CD8-positive, alpha-beta memory T cell (primary cell): ENCODE data around the gene MOB2. TPM values are rescaled to one million over a fixed set of nuclear protein-coding genes. Genes with fewer than 3 reads are reported as not detected.

ENCODE experiments used
- CTCF ChIA-PET: fragments of 350-600 bp; sonication (Branson Sonifier 250); formaldehyde crosslinking; loops from one replicate; lab custom pipeline; 2021; ENCODE audit warnings: antibody characterized with exemption; lab: Charles Lee
- POLR2A ChIA-PET: fragments of 350-600 bp; sonication (Branson Sonifier 250); formaldehyde crosslinking; loops from one replicate; lab custom pipeline; 2021; ENCODE audit warnings: antibody characterized with exemption; lab: Charles Lee
- DNase-seq, 5 donors: peaks; one replicate each; pipeline versions ENCODE4 v3.0.0 to v3.0.0-alpha.2; 2020 to 2022; ENCODE audit warnings: mixed read lengths in 1 of 5
- H3K27ac ChIP-seq: one replicate; pipeline ENCODE4 v1.7.0; 2013; ENCODE audit warnings: low read depth, mild to moderate bottlenecking, low read length, moderate library complexity
- H3K27me3 ChIP-seq: 2 replicates; pipeline ENCODE4 v1.7.0; 2013; ENCODE audit warnings: low read length, mild to moderate bottlenecking; ENCODE audit not compliant: insufficient read depth, poor library complexity, severe bottlenecking
- H3K36me3 ChIP-seq: 2 replicates; pipeline ENCODE4 v1.7.0; 2013; ENCODE audit warnings: mild to moderate bottlenecking, low read length, moderate library complexity; ENCODE audit not compliant: insufficient read depth
- H3K4me1 ChIP-seq: 2 replicates; pipeline ENCODE4 v1.7.0; 2013; ENCODE audit warnings: mild to moderate bottlenecking, low read length, moderate library complexity; ENCODE audit not compliant: insufficient read depth
- H3K4me3 ChIP-seq: 2 replicates; pipeline ENCODE4 v1.7.0; 2013; ENCODE audit warnings: mild to moderate bottlenecking, low read length
- H3K9me3 ChIP-seq: 2 replicates; pipeline ENCODE4 v1.7.0; 2013; ENCODE audit warnings: mild to moderate bottlenecking, low read length
- H3K27ac Mint-ChIP-seq, 8 donors: one replicate each; pipeline ENCODE4 v1.8.0; 2020 to 2021; ENCODE audit warnings: mixed read lengths in 8 of 8, mild to moderate bottlenecking in 6 of 8, inconsistent platforms in 3 of 8, moderate library complexity in 3 of 8
- H3K27me3 Mint-ChIP-seq, 2 donors: one replicate each; pipeline ENCODE4 v1.8.0; 2020 to 2021; ENCODE audit warnings: mixed read lengths in 2 of 2, mild to moderate bottlenecking in 1 of 2, moderate library complexity in 1 of 2
- H3K36me3 Mint-ChIP-seq, 3 donors: one replicate each; pipeline ENCODE4 v1.8.0; 2020 to 2021; ENCODE audit warnings: mixed read lengths in 3 of 3, inconsistent platforms in 1 of 3, mild to moderate bottlenecking in 1 of 3
- H3K4me1 Mint-ChIP-seq, 3 donors: one replicate each; pipeline ENCODE4 v1.8.0; 2020 to 2021; ENCODE audit warnings: mixed read lengths in 3 of 3, inconsistent platforms in 1 of 3, mild to moderate bottlenecking in 1 of 3
- H3K4me3 Mint-ChIP-seq, 7 donors: one replicate each; pipeline ENCODE4 v1.8.0; 2020 to 2021; ENCODE audit warnings: mixed read lengths in 7 of 7, mild to moderate bottlenecking in 6 of 7, moderate library complexity in 4 of 7, inconsistent platforms in 2 of 7
- H3K9me3 Mint-ChIP-seq, 5 donors: one replicate each; pipeline ENCODE4 v1.8.0; 2020 to 2022; ENCODE audit warnings: mixed read lengths in 5 of 5, mild to moderate bottlenecking in 3 of 5, moderate library complexity in 2 of 5, inconsistent platforms in 1 of 5
- polyA plus RNA-seq: library from polyadenylated mRNA; unstranded; fragments of 300-500 nt; fragmentation: Illumina TruSeq; gene quantifications from one replicate; pipeline ENCODE4 v1.2.3, GENCODE V29; 2021
- total RNA-seq, 2 experiments: library from RNA; stranded (reverse); gene quantifications; one replicate each; pipeline ENCODE4 v1.2.3, GENCODE V29; 2021

The MOB2 gene
- total and polyA plus RNA-seq, 3 experiments from 2014 or later, result 26.6 to 67.4 (median 28.7) TPM

GRCh38 chr11:1480555-1481482 is 5.8 kb downstream of the MOB2 start:
- Histone ChIP-seq H3K36me3 (peaks cover 26% of the 10 kb centered on the region), H3K27me3 (no peaks in the 10 kb centered on the region), H3K27ac (no peak overlapping the region), H3K4me1 (no peaks in the 10 kb centered on the region), H3K4me3 (no peak overlapping the region), H3K9me3 (no peaks in the 10 kb centered on the region)
- peak in 1 of 5 donors; percentile 43 for DNase-seq
- Mint-ChIP-seq H3K4me1 (peaks cover 9 to 20% (median 13%) of the 10 kb centered on the region in 3 donors), H3K9me3 (no peaks in the 10 kb centered on the region), H3K36me3 (peaks cover 0 to 72% (median 2%) of the 10 kb centered on the region in 3 donors), H3K4me3 (no peak overlapping the region), H3K27me3 (no peaks in the 10 kb centered on the region), H3K27ac (no peak overlapping the region)
- ChIA-PET CTCF (interaction anchor here (0.6 kb wide), 1 partner anchor 1392 kb away, joined by 3 read pairs; no protein-coding TSS in a partner anchor), POLR2A (no interaction called here)

GRCh38 chr11:1480191-1480554 is 6.4 kb downstream of the MOB2 start:
- no peak overlapping the region for H3K4me3 ChIP-seq
- POLR2A ChIA-PET, result no interaction called here
- H3K36me3 Mint-ChIP-seq, result peaks cover 0 to 75% (median 5%) of the 10 kb centered on the region in 3 donors
- H3K4me1 ChIP-seq, result no peaks in the 10 kb centered on the region
- no peak overlapping the region for H3K4me3 Mint-ChIP-seq
- no peaks in the 10 kb centered on the region for H3K9me3 ChIP-seq
- no peaks in the 10 kb centered on the region for H3K9me3 Mint-ChIP-seq
- no peaks in the 10 kb centered on the region for H3K27me3 Mint-ChIP-seq
- CTCF ChIA-PET, result interaction anchor here (0.6 kb wide), 1 partner anchor 1393 kb away, joined by 3 read pairs; no protein-coding TSS in a partner anchor
- no peak for DNase-seq
- H3K27me3 ChIP-seq, result no peaks in the 10 kb centered on the region
- peaks cover 33% of the 10 kb centered on the region for H3K36me3 ChIP-seq
- H3K27ac Mint-ChIP-seq, result peak overlapping the region in 1 of 8 donors; percentile 51
- H3K27ac ChIP-seq, result no peak overlapping the region
- peaks cover 6 to 13% (median 9%) of the 10 kb centered on the region in 3 donors for H3K4me1 Mint-ChIP-seq

- no peak overlapping the region for H3K27ac ChIP-seq
- no peaks in the 10 kb centered on the region for H3K27me3 Mint-ChIP-seq
- peaks cover 34% of the 10 kb centered on the region for H3K36me3 ChIP-seq
- no peaks in the 10 kb centered on the region for H3K9me3 Mint-ChIP-seq
- CTCF ChIA-PET, result interaction anchor here (0.6 kb wide), 1 partner anchor 1393 kb away, joined by 3 read pairs; no protein-coding TSS in a partner anchor
- no peak overlapping the region for H3K27ac Mint-ChIP-seq
- peaks cover 4 to 8% (median 5%) of the 10 kb centered on the region in 3 donors for H3K4me1 Mint-ChIP-seq
- POLR2A ChIA-PET, result no interaction called here
- no peaks in the 10 kb centered on the region for H3K27me3 ChIP-seq
- H3K4me3 Mint-ChIP-seq, result no peak overlapping the region
- H3K9me3 ChIP-seq, result no peaks in the 10 kb centered on the region
- H3K36me3 Mint-ChIP-seq, result peaks cover 0 to 74% (median 7%) of the 10 kb centered on the region in 3 donors
- H3K4me1 ChIP-seq, result no peaks in the 10 kb centered on the region
- no peak overlapping the region for H3K4me3 ChIP-seq
- DNase-seq, result peak in 1 of 5 donors; percentile 36
Observed at GRCh38 chr11:1479678-1480118, 6.9 kb downstream of the MOB2 start.

- Histone ChIP-seq H3K27me3 (no peaks in the 10 kb centered on the region), H3K4me3 (no peak overlapping the region), H3K27ac (no peak overlapping the region), H3K9me3 (no peaks in the 10 kb centered on the region), H3K4me1 (no peaks in the 10 kb centered on the region), H3K36me3 (peaks cover 37% of the 10 kb centered on the region)
- H3K4me1 Mint-ChIP-seq, result peaks cover 4 to 7% (median 5%) of the 10 kb centered on the region in 3 donors
- peak in 1 of 5 donors; percentile 35 for DNase-seq
- peaks cover 0 to 78% (median 9%) of the 10 kb centered on the region in 3 donors for H3K36me3 Mint-ChIP-seq
- no peaks in the 10 kb centered on the region for H3K9me3 Mint-ChIP-seq
- ChIA-PET CTCF (no interaction called here), POLR2A (no interaction called here)
- H3K4me3 Mint-ChIP-seq, result no peak overlapping the region
- H3K27ac Mint-ChIP-seq, result no peak overlapping the region
- no peaks in the 10 kb centered on the region for H3K27me3 Mint-ChIP-seq
Observed at GRCh38 chr11:1479006-1479677, 7.4 kb downstream of the MOB2 start.

GRCh38 chr11:1478544-1478943 is 8.0 kb downstream of the MOB2 start:
- H3K9me3 Mint-ChIP-seq, result no peaks in the 10 kb centered on the region
- H3K27me3 ChIP-seq, result no peaks in the 10 kb centered on the region
- no peaks in the 10 kb centered on the region for H3K27me3 Mint-ChIP-seq
- ChIA-PET CTCF (no interaction called here), POLR2A (no interaction called here)
- peaks cover 3% of the 10 kb centered on the region in 3 donors for H3K4me1 Mint-ChIP-seq
- no peak overlapping the region for H3K4me3 Mint-ChIP-seq
- H3K4me3 ChIP-seq, result no peak overlapping the region
- H3K36me3 Mint-ChIP-seq, result peaks cover 0 to 80% (median 11%) of the 10 kb centered on the region in 3 donors
- H3K4me1 ChIP-seq, result no peaks in the 10 kb centered on the region
- no peak overlapping the region for H3K27ac ChIP-seq
- H3K36me3 ChIP-seq, result peaks cover 37% of the 10 kb centered on the region
- peak overlapping the region in 1 of 8 donors; percentile 73 for H3K27ac Mint-ChIP-seq
- peak in 1 of 5 donors; percentile 18 for DNase-seq
- no peaks in the 10 kb centered on the region for H3K9me3 ChIP-seq

GRCh38 chr11:1478011-1478410 is 8.6 kb downstream of the MOB2 start:
- POLR2A ChIA-PET, result no interaction called here
- peaks cover 37% of the 10 kb centered on the region for H3K36me3 ChIP-seq

GRCh38 chr11:1476940-1477736 is 9.4 kb downstream of the MOB2 start:
- Mint-ChIP-seq H3K4me1 (peaks cover 0 to 2% (median 0%) of the 10 kb centered on the region in 3 donors), H3K9me3 (no peaks in the 10 kb centered on the region), H3K27me3 (no peaks in the 10 kb centered on the region), H3K27ac (peak overlapping the region in 1 of 8 donors; percentile 36), H3K4me3 (no peak overlapping the region), H3K36me3 (peaks cover 0 to 84% (median 11%) of the 10 kb centered on the region in 3 donors)
- H3K9me3 ChIP-seq, result no peaks in the 10 kb centered on the region
- ChIA-PET CTCF (no interaction called here), POLR2A (no interaction called here)
- H3K4me1 ChIP-seq, result no peaks in the 10 kb centered on the region
- no peaks in the 10 kb centered on the region for H3K27me3 ChIP-seq
- peak in 1 of 5 donors; percentile 27 for DNase-seq
- H3K27ac ChIP-seq, result no peak overlapping the region
- H3K4me3 ChIP-seq, result no peak overlapping the region
- peaks cover 37% of the 10 kb centered on the region for H3K36me3 ChIP-seq

More at GRCh38 chr11:1478011-1478410, 8.6 kb downstream of the MOB2 start:
- H3K4me1 Mint-ChIP-seq, result peaks cover 0 to 2% (median 0%) of the 10 kb centered on the region in 3 donors
- DNase-seq, result peak in 1 of 5 donors; percentile 6
- no peak overlapping the region for H3K4me3 ChIP-seq
- peaks cover 0 to 82% (median 11%) of the 10 kb centered on the region in 3 donors for H3K36me3 Mint-ChIP-seq
- H3K4me3 Mint-ChIP-seq, result no peak overlapping the region
- CTCF ChIA-PET, result no interaction called here
- H3K27me3 Mint-ChIP-seq, result no peaks in the 10 kb centered on the region
- H3K27me3 ChIP-seq, result no peaks in the 10 kb centered on the region
- peak overlapping the region in 1 of 8 donors; percentile 12 for H3K27ac Mint-ChIP-seq
- no peak overlapping the region for H3K27ac ChIP-seq
- H3K9me3 ChIP-seq, result no peaks in the 10 kb centered on the region
- no peaks in the 10 kb centered on the region for H3K4me1 ChIP-seq
- H3K9me3 Mint-ChIP-seq, result no peaks in the 10 kb centered on the region
